SK-N-MC (cell line): Measurements from ENCODE around the gene SPRR1A.

Source experiments
- EZH2 ChIP-seq: fragments of 200-600 bp; sonication (generic); IDR thresholded peaks from one replicate; pipeline ENCODE4 v1.6.1; 2017; ENCODE audit warnings: antibody characterized with exemption
- POLR2AphosphoS5 ChIP-seq: IDR thresholded peaks from 2 replicates; pipeline ENCODE4 v1.6.1; 2012; ENCODE audit warnings: mild to moderate bottlenecking, low read depth, low read length, borderline replicate concordance

DNA sequence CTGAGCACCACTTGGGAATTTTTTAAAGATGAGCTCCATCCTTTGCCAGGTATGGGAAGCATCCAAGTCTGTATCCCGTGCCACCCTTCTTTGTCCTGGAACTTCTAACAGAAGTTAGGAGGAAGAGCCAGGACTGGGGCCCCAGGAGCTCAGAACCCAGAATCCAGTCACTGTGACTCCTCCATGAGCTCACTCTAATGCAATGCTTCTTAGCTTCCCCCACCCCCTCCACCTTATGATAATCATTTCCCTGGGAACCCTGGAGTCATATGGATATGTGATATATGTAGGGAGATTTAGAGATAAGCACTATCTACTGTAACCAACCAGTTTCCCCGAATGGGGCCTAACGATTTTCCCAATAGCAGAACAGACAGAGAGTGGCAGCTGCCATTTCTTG is 37.6 kb upstream of the SPRR1A start:
- TF ChIP-seq EZH2 (no peak), POLR2AphosphoS5 (no peak)
